Coronary artery (tissue), 2 donors: Measurements from ENCODE around the gene FBXO46.

Source experiments
- DNase-seq: peaks from one replicate; pipeline ENCODE4 v3.0.0-alpha.2; 2017; ENCODE audit warnings: low spot score
- H3K27ac ChIP-seq, 2 donors: fragments of 200-600 bp; sonication (generic); one replicate each; pipeline ENCODE4 v1.5.1; 2016 to 2019
- H3K4me3 ChIP-seq: fragments of 200-600 bp; sonication (generic); 2 replicates; pipeline ENCODE4 v1.5.1; 2016; ENCODE audit warnings: mild to moderate bottlenecking, moderate library complexity
- TF ChIP-seq, protein P1 (sequence below): fragments of 200-600 bp; sonication (generic); IDR thresholded peaks from one replicate; pipeline ENCODE4 v1.5.1; 2019; ENCODE audit warnings: antibody characterized with exemption

The FBXO46 gene

GRCh38 chr19:45677351-45678230 lies 53.1 kb downstream of the FBXO46 start:
- no peak for DNase-seq
- TF ChIP-seq, protein P1, sequence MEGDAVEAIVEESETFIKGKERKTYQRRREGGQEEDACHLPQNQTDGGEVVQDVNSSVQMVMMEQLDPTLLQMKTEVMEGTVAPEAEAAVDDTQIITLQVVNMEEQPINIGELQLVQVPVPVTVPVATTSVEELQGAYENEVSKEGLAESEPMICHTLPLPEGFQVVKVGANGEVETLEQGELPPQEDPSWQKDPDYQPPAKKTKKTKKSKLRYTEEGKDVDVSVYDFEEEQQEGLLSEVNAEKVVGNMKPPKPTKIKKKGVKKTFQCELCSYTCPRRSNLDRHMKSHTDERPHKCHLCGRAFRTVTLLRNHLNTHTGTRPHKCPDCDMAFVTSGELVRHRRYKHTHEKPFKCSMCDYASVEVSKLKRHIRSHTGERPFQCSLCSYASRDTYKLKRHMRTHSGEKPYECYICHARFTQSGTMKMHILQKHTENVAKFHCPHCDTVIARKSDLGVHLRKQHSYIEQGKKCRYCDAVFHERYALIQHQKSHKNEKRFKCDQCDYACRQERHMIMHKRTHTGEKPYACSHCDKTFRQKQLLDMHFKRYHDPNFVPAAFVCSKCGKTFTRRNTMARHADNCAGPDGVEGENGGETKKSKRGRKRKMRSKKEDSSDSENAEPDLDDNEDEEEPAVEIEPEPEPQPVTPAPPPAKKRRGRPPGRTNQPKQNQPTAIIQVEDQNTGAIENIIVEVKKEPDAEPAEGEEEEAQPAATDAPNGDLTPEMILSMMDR, result no peak
- Histone ChIP-seq H3K4me3 (peak overlapping the region; percentile 54), H3K27ac (no peak overlapping the region)

DNA sequence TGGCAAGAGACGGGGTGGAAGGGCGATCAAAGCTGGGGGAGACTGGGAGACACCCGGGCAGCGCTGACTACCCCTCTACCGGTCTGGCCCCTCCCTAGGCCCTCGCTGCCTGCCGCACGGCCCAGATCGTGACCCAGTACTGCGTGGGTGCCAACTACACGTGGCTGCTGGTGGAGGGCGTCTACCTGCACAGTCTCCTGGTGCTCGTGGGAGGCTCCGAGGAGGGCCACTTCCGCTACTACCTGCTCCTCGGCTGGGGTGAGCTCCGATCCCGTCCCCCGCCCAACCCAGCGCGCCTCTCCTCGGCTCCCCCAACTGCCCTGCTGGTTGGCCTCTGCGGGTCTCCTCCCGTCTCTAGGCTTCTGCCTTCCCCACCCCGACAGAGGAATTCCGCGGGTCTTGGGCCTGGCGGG lies 53.8 kb downstream of the FBXO46 start:
- no peak for DNase-seq
- TF ChIP-seq, protein P1, result no peak

DNA sequence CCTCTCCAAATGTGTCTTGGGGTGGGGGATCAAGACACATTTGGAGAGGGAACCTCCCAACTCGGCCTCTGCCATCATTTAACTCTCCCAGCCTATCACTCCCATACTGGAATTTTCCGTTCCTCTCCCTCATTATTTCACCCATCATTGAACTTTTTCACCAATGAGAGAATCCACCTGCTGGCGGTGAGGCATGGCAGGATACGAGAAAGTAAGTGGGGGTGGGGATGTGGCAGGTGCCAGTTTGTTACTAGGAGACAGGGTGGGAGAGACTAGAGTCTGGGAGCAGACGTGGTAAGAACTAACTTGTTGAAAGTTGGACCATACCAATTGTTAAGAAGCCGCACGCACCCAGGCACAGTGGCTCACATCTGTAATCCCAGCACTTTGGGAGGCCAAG lies 55.8 kb downstream of the FBXO46 start:
- no peak for DNase-seq
- Histone ChIP-seq H3K4me3 (no peak overlapping the region), H3K27ac (no peak overlapping the region)
- TF ChIP-seq, protein P1, result no peak

More for the DNA sequence above, 53.8 kb downstream of the FBXO46 start:
- H3K27ac ChIP-seq, result no peak overlapping the region
- H3K4me3 ChIP-seq, result peak overlapping the region; percentile 54

DNA sequence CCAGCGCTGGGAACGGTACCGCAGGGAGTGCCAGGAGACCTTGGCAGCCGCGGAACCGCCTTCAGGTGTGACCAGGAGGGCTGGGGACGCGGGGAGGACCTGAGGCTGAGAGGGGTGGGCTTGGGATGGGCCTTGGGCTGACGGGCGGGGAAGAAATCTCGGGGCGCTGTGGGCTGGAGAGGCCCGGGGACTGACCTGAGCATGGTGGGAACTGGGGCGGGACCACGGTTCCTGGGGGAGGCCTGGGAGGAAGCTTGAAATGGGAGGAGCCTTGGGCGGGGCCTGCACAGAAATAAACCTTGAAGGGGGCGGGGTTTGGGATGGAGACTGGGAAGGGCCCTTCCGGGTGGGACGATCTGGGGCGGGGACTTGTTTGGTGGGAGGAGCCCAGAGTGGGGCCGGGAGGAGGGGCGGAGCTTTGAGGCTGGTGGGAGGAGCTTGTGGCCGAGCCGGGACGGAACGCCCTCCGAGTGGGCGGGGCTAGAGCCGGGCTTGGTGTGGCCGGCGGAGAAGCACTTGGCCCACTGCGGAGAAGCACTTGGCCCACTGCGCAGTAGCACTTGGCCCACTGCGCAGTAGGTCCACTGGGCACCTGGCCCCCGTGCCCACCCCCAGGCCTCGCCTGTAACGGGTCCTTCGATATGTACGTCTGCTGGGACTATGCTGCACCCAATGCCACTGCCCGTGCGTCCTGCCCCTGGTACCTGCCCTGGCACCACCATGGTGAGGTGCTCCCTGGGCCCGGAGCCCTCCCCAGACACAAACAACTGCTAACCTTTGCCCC lies 59.8 kb downstream of the FBXO46 start:
- H3K4me3 ChIP-seq, result peak overlapping the region; percentile 37
- no peak for DNase-seq
- TF ChIP-seq, protein P1, result no peak
- H3K27ac ChIP-seq, result no peak overlapping the region

DNA sequence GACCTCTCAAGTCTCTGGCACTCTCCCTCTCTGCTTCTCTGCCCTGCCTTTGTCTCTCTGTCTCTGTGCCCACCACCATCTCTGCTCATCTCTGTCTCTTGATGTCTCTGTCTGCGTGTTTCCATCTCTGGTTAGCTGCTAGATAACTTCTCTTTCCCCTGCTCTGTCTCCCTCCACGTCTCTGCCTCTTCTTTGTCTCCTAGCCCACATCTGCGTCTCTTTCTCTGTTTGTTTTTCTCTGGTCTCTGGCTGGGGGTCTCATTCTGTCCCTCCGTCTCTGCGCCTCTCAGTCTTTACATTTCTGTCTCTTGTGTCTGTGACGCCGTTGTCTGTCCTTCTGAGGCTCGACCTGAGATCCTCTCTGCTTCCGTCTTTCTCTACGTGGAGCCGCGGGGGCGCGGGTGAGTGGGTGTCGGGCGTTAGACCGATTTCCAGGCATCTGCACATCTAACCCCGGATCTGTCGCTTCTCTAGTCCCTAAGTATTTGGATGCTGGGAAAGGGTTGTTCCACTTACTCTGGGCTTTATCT lies 62.3 kb downstream of the FBXO46 start:
- peak overlapping the region; percentile 61 for H3K4me3 ChIP-seq
- DNase-seq, result no peak
- no peak overlapping the region for H3K27ac ChIP-seq

DNA sequence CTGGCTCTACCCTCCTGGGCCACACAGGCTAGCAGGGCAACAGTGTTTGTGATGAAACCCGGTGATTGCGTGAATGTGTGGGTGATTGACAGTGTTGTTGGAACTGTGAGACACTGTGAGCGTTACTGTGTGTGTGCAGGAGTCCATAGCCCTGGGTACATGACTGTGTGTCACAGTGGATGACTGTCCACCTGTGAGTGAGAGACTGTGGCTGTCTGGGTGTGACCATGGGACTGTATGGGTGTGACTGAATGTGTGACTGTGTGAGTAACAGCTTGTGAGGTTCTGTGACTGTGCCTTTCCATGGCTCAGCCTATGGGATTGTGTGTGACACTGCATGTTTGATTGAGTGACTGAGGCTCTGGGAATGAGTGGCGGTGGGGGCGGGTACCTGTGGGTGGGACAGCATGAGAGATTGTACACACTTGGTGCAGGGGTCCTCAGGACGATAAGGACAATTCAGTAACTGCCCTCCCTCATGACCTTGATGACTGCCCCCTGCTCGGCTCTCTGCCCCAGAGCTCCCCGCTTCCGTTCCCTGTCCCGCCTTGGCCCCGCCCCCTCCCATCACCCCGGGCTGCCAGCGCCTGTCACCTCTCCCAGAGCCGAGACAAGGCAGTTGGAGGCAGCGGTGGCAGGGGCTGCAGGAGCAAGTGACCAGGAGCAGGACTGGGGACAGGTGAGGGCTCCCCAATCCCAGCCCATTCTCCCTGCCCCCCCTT lies 62.9 kb downstream of the FBXO46 start, which contains the start of gene GIPR:
Gene GIPR (plus strand): TSS at position 602 of the 722 bp plus-strand sequence. CDS start 1,300 bp downstream, outside the sequence.
- DNase-seq, result no peak
- Histone ChIP-seq H3K4me3 (peak within 1 kb of the TSS; percentile 61), H3K27ac (no peak within 1 kb of the TSS)
- TF ChIP-seq, protein P1, result no peak

More for the DNA sequence above, 62.3 kb downstream of the FBXO46 start:
- TF ChIP-seq, protein P1, result no peak
